Endodermal cell (in vitro differentiated cells): ENCODE results near the gene AMN1. TPM values are rescaled to one million over a fixed set of nuclear protein-coding genes. Genes with fewer than 3 reads are reported as not detected.

Source experiments
- DNase-seq: peaks from one replicate; pipeline ENCODE4 v3.0.0-alpha.2; 2017
- H3K27ac ChIP-seq: 2 replicates; pipeline ENCODE4 v1.5.1; 2013; ENCODE audit warnings: mild to moderate bottlenecking, low read depth, low read length, moderate library complexity
- H3K27me3 ChIP-seq: 2 replicates; pipeline ENCODE4 v1.6.1; 2013; ENCODE audit warnings: mild to moderate bottlenecking, low read length, moderate library complexity; ENCODE audit not compliant: insufficient read depth, control insufficient read depth, poor library complexity, severe bottlenecking
- H3K36me3 ChIP-seq: 2 replicates; pipeline ENCODE4 v1.7.0; 2013; ENCODE audit warnings: mild to moderate bottlenecking, low read length, moderate library complexity; ENCODE audit not compliant: control insufficient read depth, insufficient read depth
- H3K4me1 ChIP-seq: one replicate; pipeline ENCODE4 v1.7.0; 2013; ENCODE audit warnings: low read length; ENCODE audit not compliant: control insufficient read depth, insufficient read depth
- H3K4me3 ChIP-seq: 2 replicates; pipeline ENCODE4 v1.5.1; 2013; ENCODE audit warnings: mild to moderate bottlenecking, low read length, moderate library complexity
- H3K9ac ChIP-seq: 2 replicates; pipeline ENCODE4 v1.6.1; 2013; ENCODE audit warnings: mild to moderate bottlenecking, low read length, moderate library complexity; ENCODE audit not compliant: poor library complexity, severe bottlenecking; ENCODE audit errors: extremely low read depth
- H3K9me3 ChIP-seq: 2 replicates; pipeline ENCODE4 v1.6.1; 2013; ENCODE audit warnings: mild to moderate bottlenecking, low read length, moderate library complexity; ENCODE audit not compliant: control insufficient read depth
- H3K27ac Mint-ChIP-seq: 2 replicates; pipeline ENCODE4 v1.8.0; 2020; ENCODE audit warnings: mixed read lengths
- H3K27me3 Mint-ChIP-seq: 2 replicates; pipeline ENCODE4 v1.8.0; 2021; ENCODE audit warnings: mild to moderate bottlenecking, mixed read lengths; ENCODE audit not compliant: insufficient read depth
- H3K36me3 Mint-ChIP-seq: 2 replicates; pipeline ENCODE4 v1.8.0; 2020; ENCODE audit warnings: low read depth, mixed read lengths
- H3K4me1 Mint-ChIP-seq: 2 replicates; pipeline ENCODE4 v1.8.0; 2020; ENCODE audit warnings: mixed read lengths
- H3K4me3 Mint-ChIP-seq: 2 replicates; pipeline ENCODE4 v1.8.0; 2020; ENCODE audit warnings: mild to moderate bottlenecking, moderate library complexity, mixed read lengths
- H3K9me3 Mint-ChIP-seq: 2 replicates; pipeline ENCODE4 v1.8.0; 2020; ENCODE audit warnings: mild to moderate bottlenecking, mixed read lengths
- WGBS, 2 experiments: methylation state at CpG; one replicate each; pipeline versions ENCODE4 v1.1.5 to v1.1.7; 2013; ENCODE audit warnings: missing lambda C conversion rate in 2 of 2, mixed read lengths in 1 of 2; ENCODE audit not compliant: insufficient coverage in 1 of 2, insufficient read length in 1 of 2; 5-methylcytosine and 5-hydroxymethylcytosine counted together
- total RNA-seq, 2 donors: library from RNA; stranded (reverse); fragmentation: NEBNext Ultra II Directional in 1 of 2; extraction: Animal tissue kit (Norgen Biotek cat#: 25700) in 1 of 2; gene quantifications; 2 replicates in 1 of 2; 3 replicates in 1 of 2; pipeline ENCODE4 v1.2.1, GENCODE V29; 2021
- TF ChIP-seq, protein P1 (sequence below): fragments of 200-600 bp; sonication (generic); conservative IDR thresholded peaks from 2 replicates; pipeline ENCODE4 v1.5.0; 2021; ENCODE audit warnings: antibody characterized with exemption, mild to moderate bottlenecking

AMN1 gene
- total RNA-seq, 2 donors from 2014 or later, result 12.5 to 15.2 TPM

DNA sequence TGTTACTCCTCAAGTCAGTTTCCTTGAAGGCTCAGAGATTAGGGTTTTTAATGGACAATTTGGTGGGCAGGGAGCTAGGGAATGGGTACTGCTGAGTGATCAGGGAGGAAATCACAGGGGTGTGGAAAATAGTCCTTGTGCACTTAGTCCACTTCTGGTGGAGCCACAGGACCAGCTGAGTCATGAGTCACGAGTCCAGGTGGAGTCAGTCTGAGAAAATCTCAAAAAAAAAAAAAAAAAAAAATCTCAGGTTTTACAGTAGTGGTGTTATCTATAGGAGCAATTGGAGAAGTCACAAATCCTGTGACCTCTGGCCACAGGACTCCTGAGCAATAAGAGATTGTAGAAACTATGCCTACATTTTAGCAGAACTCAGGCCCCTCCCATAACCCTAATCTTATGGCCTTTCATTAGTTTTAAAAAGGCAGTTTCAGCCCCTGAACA, 28.2 kb upstream of the AMN1 start:
- 87% methylated on average over 1 of the region's 1 CpG; no CpG with 5 or more reads in 1 of the 2 experiments for WGBS, 2 experiments
- H3K27ac Mint-ChIP-seq, result peak overlapping the region; percentile 14

DNA sequence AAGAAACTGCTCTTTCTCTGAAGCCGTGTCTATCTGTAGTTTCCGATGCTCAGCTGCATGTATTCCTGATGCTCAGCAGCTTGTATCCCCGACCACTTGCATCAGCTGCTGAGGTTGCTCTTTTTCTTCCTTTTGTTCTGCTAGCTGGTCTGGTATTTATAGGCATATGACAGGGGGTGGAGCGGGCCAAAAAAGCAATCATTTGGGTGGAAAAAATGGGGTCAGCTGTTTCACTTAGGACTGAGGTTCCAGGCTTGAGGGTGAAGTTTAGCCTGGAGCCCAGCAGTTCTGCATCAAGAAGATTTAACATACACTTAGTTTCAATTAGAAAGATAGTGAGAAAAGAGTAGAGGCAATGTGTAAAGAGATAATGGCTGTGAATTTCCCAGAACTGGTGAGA, 23.6 kb upstream of the AMN1 start:
- peaks cover 21% of the 10 kb centered on the region for H3K4me1 Mint-ChIP-seq
- peaks cover 30% of the 10 kb centered on the region for H3K9me3 Mint-ChIP-seq
- TF ChIP-seq, protein P1, sequence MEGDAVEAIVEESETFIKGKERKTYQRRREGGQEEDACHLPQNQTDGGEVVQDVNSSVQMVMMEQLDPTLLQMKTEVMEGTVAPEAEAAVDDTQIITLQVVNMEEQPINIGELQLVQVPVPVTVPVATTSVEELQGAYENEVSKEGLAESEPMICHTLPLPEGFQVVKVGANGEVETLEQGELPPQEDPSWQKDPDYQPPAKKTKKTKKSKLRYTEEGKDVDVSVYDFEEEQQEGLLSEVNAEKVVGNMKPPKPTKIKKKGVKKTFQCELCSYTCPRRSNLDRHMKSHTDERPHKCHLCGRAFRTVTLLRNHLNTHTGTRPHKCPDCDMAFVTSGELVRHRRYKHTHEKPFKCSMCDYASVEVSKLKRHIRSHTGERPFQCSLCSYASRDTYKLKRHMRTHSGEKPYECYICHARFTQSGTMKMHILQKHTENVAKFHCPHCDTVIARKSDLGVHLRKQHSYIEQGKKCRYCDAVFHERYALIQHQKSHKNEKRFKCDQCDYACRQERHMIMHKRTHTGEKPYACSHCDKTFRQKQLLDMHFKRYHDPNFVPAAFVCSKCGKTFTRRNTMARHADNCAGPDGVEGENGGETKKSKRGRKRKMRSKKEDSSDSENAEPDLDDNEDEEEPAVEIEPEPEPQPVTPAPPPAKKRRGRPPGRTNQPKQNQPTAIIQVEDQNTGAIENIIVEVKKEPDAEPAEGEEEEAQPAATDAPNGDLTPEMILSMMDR, result no peak
- Histone ChIP-seq H3K9ac (no peak overlapping the region), H3K27me3 (no peaks in the 10 kb centered on the region), H3K36me3 (no peaks in the 10 kb centered on the region), H3K4me3 (no peak overlapping the region), H3K9me3 (peaks cover 15% of the 10 kb centered on the region), H3K27ac (no peak overlapping the region), H3K4me1 (no peaks in the 10 kb centered on the region)
- 89% methylated on average over 4 of the region's 4 CpGs; no CpG with 5 or more reads in 1 of the 2 experiments for WGBS, 2 experiments
- H3K27me3 Mint-ChIP-seq, result no peaks in the 10 kb centered on the region
- no peak for DNase-seq
- no peak overlapping the region for H3K27ac Mint-ChIP-seq
- H3K36me3 Mint-ChIP-seq, result peaks cover 10% of the 10 kb centered on the region
- H3K4me3 Mint-ChIP-seq, result no peak overlapping the region

More for the DNA sequence above, 28.2 kb upstream of the AMN1 start:
- Histone ChIP-seq H3K4me1 (no peaks in the 10 kb centered on the region), H3K27me3 (no peaks in the 10 kb centered on the region), H3K4me3 (no peak overlapping the region), H3K36me3 (no peaks in the 10 kb centered on the region), H3K9me3 (no peaks in the 10 kb centered on the region), H3K27ac (no peak overlapping the region), H3K9ac (no peak overlapping the region)
- H3K9me3 Mint-ChIP-seq, result peaks cover 10% of the 10 kb centered on the region
- H3K36me3 Mint-ChIP-seq, result no peaks in the 10 kb centered on the region
- no peak for DNase-seq
- no peak overlapping the region for H3K4me3 Mint-ChIP-seq
- TF ChIP-seq, protein P1, result no peak
- peaks cover 20% of the 10 kb centered on the region for H3K4me1 Mint-ChIP-seq
- H3K27me3 Mint-ChIP-seq, result no peaks in the 10 kb centered on the region

DNA sequence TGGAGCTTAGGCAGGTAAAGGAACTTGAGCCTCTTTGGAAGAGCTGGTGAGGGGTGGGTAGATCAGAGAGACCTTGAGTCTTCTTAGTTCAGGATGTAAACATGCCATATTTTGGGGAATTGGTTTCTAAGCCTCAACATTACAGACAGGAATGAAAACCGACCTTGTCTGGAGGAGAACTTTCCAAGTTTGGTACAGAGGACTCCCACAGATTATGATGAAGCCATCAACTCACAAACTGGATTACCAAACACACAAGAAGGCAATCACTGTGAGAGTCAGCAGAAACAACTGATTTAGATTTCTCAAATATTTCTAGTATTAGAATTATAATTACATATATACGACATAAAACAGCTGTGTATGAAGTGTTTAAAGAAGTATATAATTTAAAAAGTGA, 22.3 kb upstream of the AMN1 start:
- no peak overlapping the region for H3K27ac ChIP-seq
- no peak overlapping the region for H3K4me3 Mint-ChIP-seq
- H3K9me3 Mint-ChIP-seq, result peaks cover 30% of the 10 kb centered on the region
- H3K9ac ChIP-seq, result no peak overlapping the region
- peaks cover 15% of the 10 kb centered on the region for H3K9me3 ChIP-seq
- no peak overlapping the region for H3K4me3 ChIP-seq
- H3K36me3 ChIP-seq, result no peaks in the 10 kb centered on the region
- H3K4me1 ChIP-seq, result no peaks in the 10 kb centered on the region
- no peaks in the 10 kb centered on the region for H3K27me3 ChIP-seq
- H3K4me1 Mint-ChIP-seq, result peaks cover 13% of the 10 kb centered on the region
- WGBS, 2 experiments, result 73% methylated on average over 1 of the region's 2 CpGs; no CpG with 5 or more reads in 1 of the 2 experiments
- no peak for DNase-seq
- H3K36me3 Mint-ChIP-seq, result peaks cover 10% of the 10 kb centered on the region
- TF ChIP-seq, protein P1, result no peak
- H3K27me3 Mint-ChIP-seq, result no peaks in the 10 kb centered on the region
- H3K27ac Mint-ChIP-seq, result no peak overlapping the region
